Neural cell (in vitro differentiated cells): Measurements from ENCODE around the gene IFNLR1.

Experiments
- EP300 ChIP-seq: fragments of 450-650 bp; conservative IDR thresholded peaks from 2 replicates; pipeline ENCODE4 v1.6.1; 2014; ENCODE audit warnings: antibody characterized with exemption, mild to moderate bottlenecking, moderate library complexity; ENCODE audit not compliant: poor library complexity, severe bottlenecking
- EZH2 ChIP-seq: fragments of 200-600, 300-800 bp; shearing (Covaris generic), sonication (generic); IDR thresholded peaks from 2 replicates; pipeline ENCODE4 v1.6.1; 2014; ENCODE audit warnings: antibody characterized with exemption, low read length, borderline replicate concordance, mild to moderate bottlenecking; ENCODE audit not compliant: insufficient read depth, poor library complexity, severe bottlenecking
- MXI1 ChIP-seq: fragments of 450-650 bp; conservative IDR thresholded peaks from 2 replicates; pipeline ENCODE4 v1.6.1; 2014; ENCODE audit warnings: antibody characterized with exemption, mild to moderate bottlenecking; ENCODE audit not compliant: poor library complexity, severe bottlenecking
- POLR2AphosphoS5 ChIP-seq: IDR thresholded peaks from 2 replicates; pipeline ENCODE4 v1.6.1; 2012
- RAD21 ChIP-seq: fragments of 450-650 bp; conservative IDR thresholded peaks from 2 replicates; pipeline ENCODE4 v1.6.1; 2014; ENCODE audit warnings: antibody characterized with exemption, mild to moderate bottlenecking, moderate library complexity
- SMC3 ChIP-seq: fragments of 450-650 bp; conservative IDR thresholded peaks from 2 replicates; pipeline ENCODE4 v1.6.1; 2014; ENCODE audit warnings: antibody characterized with exemption, mild to moderate bottlenecking, moderate library complexity; ENCODE audit not compliant: poor library complexity
- TF ChIP-seq, protein P1 (sequence below): fragments of 450-650 bp; IDR thresholded peaks from 2 replicates; pipeline ENCODE4 v1.5.1; 2014; ENCODE audit warnings: antibody characterized with exemption, mild to moderate bottlenecking, moderate library complexity; ENCODE audit not compliant: poor library complexity, severe bottlenecking
- TF ChIP-seq, protein P2 (sequence below): IDR thresholded peaks from 2 replicates; pipeline ENCODE4 v1.6.1; 2012; ENCODE audit warnings: borderline replicate concordance

DNA sequence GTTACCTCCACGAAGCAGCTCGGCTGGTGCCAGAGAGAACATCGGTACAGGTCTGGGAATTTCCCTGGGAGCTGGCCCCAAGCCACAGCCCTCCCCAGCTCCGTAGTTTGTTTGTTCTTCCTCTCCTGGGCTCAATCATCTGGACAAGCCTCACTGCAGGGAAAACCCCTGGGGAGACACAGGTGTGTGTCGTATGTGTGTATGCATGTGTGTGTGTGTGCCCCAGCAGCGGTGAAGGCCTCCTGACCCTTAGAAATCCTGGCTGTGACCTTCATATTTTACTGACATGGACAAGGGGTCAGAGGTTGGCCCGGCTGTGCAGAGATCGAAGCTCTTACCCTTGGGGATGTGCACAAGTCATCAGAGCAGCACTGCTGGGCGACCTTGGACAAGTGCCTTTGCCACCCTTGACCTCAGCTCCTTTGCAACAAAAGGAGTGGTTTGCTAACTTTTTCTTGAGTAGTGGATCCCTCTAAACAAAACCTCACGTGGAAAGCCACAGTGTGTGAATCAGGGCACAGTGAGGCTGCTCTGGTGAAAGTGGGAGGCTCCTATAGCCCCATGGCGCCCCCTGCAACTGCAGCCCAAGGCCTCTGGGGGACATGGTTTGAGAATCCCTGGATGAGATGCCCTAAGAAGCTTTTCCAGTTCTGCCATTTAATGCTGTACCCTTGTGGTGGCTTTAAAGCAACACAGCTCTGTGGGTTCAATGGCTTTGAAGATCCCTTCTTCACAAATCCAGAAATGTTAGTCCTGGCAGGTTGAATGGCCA is 31.9 kb downstream of the IFNLR1 start:
- TF ChIP-seq, protein P1, sequence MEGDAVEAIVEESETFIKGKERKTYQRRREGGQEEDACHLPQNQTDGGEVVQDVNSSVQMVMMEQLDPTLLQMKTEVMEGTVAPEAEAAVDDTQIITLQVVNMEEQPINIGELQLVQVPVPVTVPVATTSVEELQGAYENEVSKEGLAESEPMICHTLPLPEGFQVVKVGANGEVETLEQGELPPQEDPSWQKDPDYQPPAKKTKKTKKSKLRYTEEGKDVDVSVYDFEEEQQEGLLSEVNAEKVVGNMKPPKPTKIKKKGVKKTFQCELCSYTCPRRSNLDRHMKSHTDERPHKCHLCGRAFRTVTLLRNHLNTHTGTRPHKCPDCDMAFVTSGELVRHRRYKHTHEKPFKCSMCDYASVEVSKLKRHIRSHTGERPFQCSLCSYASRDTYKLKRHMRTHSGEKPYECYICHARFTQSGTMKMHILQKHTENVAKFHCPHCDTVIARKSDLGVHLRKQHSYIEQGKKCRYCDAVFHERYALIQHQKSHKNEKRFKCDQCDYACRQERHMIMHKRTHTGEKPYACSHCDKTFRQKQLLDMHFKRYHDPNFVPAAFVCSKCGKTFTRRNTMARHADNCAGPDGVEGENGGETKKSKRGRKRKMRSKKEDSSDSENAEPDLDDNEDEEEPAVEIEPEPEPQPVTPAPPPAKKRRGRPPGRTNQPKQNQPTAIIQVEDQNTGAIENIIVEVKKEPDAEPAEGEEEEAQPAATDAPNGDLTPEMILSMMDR, result no peak
- TF ChIP-seq, protein P2, sequence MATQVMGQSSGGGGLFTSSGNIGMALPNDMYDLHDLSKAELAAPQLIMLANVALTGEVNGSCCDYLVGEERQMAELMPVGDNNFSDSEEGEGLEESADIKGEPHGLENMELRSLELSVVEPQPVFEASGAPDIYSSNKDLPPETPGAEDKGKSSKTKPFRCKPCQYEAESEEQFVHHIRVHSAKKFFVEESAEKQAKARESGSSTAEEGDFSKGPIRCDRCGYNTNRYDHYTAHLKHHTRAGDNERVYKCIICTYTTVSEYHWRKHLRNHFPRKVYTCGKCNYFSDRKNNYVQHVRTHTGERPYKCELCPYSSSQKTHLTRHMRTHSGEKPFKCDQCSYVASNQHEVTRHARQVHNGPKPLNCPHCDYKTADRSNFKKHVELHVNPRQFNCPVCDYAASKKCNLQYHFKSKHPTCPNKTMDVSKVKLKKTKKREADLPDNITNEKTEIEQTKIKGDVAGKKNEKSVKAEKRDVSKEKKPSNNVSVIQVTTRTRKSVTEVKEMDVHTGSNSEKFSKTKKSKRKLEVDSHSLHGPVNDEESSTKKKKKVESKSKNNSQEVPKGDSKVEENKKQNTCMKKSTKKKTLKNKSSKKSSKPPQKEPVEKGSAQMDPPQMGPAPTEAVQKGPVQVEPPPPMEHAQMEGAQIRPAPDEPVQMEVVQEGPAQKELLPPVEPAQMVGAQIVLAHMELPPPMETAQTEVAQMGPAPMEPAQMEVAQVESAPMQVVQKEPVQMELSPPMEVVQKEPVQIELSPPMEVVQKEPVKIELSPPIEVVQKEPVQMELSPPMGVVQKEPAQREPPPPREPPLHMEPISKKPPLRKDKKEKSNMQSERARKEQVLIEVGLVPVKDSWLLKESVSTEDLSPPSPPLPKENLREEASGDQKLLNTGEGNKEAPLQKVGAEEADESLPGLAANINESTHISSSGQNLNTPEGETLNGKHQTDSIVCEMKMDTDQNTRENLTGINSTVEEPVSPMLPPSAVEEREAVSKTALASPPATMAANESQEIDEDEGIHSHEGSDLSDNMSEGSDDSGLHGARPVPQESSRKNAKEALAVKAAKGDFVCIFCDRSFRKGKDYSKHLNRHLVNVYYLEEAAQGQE, result no peak
- TF ChIP-seq EP300 (no peak), POLR2AphosphoS5 (no peak), SMC3 (no peak), EZH2 (no peak), MXI1 (no peak), RAD21 (no peak)
